ENCODE results near the gene HERC4.
"Not testable (repeated sequence)": the region's sequence is repeated elsewhere in the genome, so short reads cannot be mapped to it uniquely, and the experiment has no call there.

The HERC4 gene

DNA sequence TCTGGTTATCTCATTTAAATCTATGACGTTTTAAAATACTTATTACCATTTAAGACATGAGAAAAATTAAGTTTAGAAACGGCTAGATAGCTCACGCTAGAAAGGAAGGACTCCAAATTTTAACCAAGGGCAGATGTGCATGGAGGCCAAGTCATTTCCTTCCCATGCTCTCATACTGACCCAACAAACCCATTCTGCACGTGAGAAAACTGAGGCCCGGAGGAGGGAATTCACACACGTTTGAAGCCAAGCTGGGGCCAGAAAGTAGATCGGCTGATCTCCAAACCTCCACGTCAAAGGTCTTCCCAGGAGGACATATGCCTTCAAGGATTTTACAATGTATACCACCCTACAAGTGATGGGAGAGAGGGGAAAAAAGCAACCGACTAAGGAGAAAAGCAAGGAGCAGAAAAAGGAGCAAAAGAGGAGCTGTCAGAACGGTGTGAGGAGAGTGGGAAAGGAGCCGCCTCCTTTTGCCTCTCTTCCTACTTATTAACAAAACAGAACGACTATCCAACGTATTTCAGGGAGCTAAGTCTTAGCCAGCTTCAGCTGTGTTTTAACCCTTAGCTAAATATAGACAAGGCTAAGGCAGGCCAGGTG is 191.3 kb downstream of the HERC4 start:
- DNase-seq, result peak in 2 of 56 donors; percentile 20 to 24

DNA sequence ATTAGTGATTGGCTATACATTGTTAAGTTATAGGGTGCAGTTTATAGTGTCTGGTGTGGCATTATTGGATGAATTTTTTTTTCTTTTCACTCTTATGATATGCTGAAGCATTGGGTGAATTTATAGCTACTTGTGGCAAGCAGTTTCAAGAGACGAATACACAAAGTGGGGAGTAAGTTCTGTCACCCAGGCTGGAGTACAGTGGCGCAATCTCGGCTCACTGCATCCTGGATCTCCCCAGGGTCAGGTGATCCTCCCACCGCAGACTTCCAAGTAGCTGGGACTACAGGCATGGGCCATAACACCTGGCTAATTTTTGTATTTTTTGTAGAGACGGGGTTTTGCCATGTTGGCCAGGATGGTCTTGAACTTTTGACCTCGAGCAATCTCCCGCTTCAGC is 196.9 kb downstream of the HERC4 start:
- DNase-seq, result no peak

DNA sequence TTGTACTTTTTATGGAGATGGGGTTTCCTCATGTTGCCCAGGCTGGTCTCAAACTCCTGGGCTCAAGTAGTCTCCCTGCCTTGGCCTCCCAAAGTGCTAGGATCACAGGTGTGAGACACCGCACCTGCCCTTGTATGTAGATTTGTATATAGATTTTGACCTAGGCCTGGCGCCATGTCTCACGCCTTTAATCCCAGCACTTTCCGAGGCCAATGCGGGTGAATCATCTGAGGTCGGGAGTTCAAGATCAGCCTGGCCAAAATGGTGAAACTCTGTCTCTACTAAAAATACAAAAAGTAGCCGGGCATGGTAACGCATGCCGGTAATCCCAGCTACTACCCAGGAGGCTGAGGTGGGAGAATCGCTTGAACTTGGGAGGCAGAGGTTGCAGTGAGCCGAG is 197.7 kb downstream of the HERC4 start:
- not testable (repeated sequence) for DNase-seq

- no peak for DNase-seq
Observed at GRCh38 chr10:67875340-67876238, 199.5 kb downstream of the HERC4 start.
